Cerebellar cortex (tissue), 1 donor: Measurements from ENCODE around the gene TP63.

Experiments used
- DNase-seq: peaks from one replicate; pipeline ENCODE4 v3.0.0-alpha.2; 2015; ENCODE audit warnings: low spot score

The TP63 gene

GRCh38 chr3:189684317-189684716 is 53.1 kb downstream of the TP63 start:
- no peak for DNase-seq

- no peak for DNase-seq
Observed at GRCh38 chr3:189685291-189685690, 54.1 kb downstream of the TP63 start.

- DNase-seq = no peak
Observed at GRCh38 chr3:189685860-189686259, 54.7 kb downstream of the TP63 start.

- no peak for DNase-seq
Observed at GRCh38 chr3:189687475-189687874, 56.3 kb downstream of the TP63 start.

- DNase-seq = no peak
Observed at GRCh38 chr3:189688262-189688661, 57.1 kb downstream of the TP63 start.

- DNase-seq = no peak
Observed at GRCh38 chr3:189689625-189690024, 58.4 kb downstream of the TP63 start.

- no peak for DNase-seq
Observed at GRCh38 chr3:189690237-189690636, 59.0 kb downstream of the TP63 start.

- DNase-seq = no peak
Observed at GRCh38 chr3:189690672-189691071, 59.5 kb downstream of the TP63 start.

GRCh38 chr3:189695400-189695799 is 64.2 kb downstream of the TP63 start:
- no peak for DNase-seq

GRCh38 chr3:189698811-189699210 is 67.6 kb downstream of the TP63 start:
- DNase-seq = no peak

- no peak for DNase-seq
Observed at GRCh38 chr3:189699885-189700284, 68.7 kb downstream of the TP63 start.

GRCh38 chr3:189702066-189702646 is 71.0 kb downstream of the TP63 start:
- DNase-seq = no peak

GRCh38 chr3:189703865-189704264 is 72.7 kb downstream of the TP63 start:
- no peak for DNase-seq

GRCh38 chr3:189708375-189708774 is 77.2 kb downstream of the TP63 start:
- DNase-seq = no peak

GRCh38 chr3:189710620-189711402 is 79.6 kb downstream of the TP63 start:
- DNase-seq = no peak

- DNase-seq = no peak
Observed at GRCh38 chr3:189712906-189713483, 81.8 kb downstream of the TP63 start.

- no peak for DNase-seq
Observed at GRCh38 chr3:189714991-189715961, 84.1 kb downstream of the TP63 start.

- no peak for DNase-seq
Observed at GRCh38 chr3:189718215-189718614, 87.0 kb downstream of the TP63 start.

GRCh38 chr3:189720736-189721417 is 89.7 kb downstream of the TP63 start:
- no peak for DNase-seq

- DNase-seq = no peak
Observed at GRCh38 chr3:189721873-189722665, 90.9 kb downstream of the TP63 start.

- DNase-seq = no peak
Observed at GRCh38 chr3:189724356-189724755, 93.2 kb downstream of the TP63 start.
